ENCODE measurements around the gene PHTF1.
A peak's percentile ranks its signal among the peaks of the same experiment; 100 is the strongest.

PHTF1 gene

GRCh38 chr1:113683384-113684152 is 75.7 kb downstream of the PHTF1 start:
- Histone ChIP-seq H3K9me3 (replicated peaks in 1 of 11) (no peaks in the 10 kb centered on the region), H4K20me1 (no peaks in the 10 kb centered on the region), H3K9ac (peak overlapping the region in 4 of 11 experiments; percentile 9 to 45 (median 25); a peak in 4 of 22 replicates), H3K4me1 (peaks cover 0 to 43% (median 14%) of the 10 kb centered on the region in 10 experiments; a peak in 14 of 20 replicates), H3K4me2 (peak overlapping the region in 8 of 11 experiments; percentile 13 to 73 (median 55); a peak in 15 of 22 replicates), H3K27me3 (no peaks in the 10 kb centered on the region), H3K36me3 (peaks cover 0 to 39% (median 0%) of the 10 kb centered on the region in 11 experiments; a peak in 6 of 22 replicates), H3K4me3 (no peak overlapping the region), H3K27ac (peak overlapping the region in 8 of 11 experiments; percentile 35 to 64 (median 54); a peak in 15 of 22 replicates)
- no peak for TF ChIP-seq Cebpa-rat (IDR thresholded peaks at IDR 0.05)

GRCh38 chr1:113681596-113682337 is 77.5 kb downstream of the PHTF1 start:
- Histone ChIP-seq H3K36me3 (peaks cover 0 to 32% (median 0%) of the 10 kb centered on the region in 11 experiments; a peak in 5 of 22 replicates), H3K9me3 (replicated peaks in 1 of 11) (no peaks in the 10 kb centered on the region), H3K27ac (no peak overlapping the region), H3K27me3 (no peaks in the 10 kb centered on the region), H3K9ac (no peak overlapping the region), H3K4me2 (peak overlapping the region in 1 of 11 experiments; percentile 73; a peak in 1 of 22 replicates), H4K20me1 (no peaks in the 10 kb centered on the region), H3K4me1 (peaks cover 0 to 54% (median 14%) of the 10 kb centered on the region in 10 experiments; a peak in 14 of 20 replicates), H3K4me3 (no peak overlapping the region)
- no peak for TF ChIP-seq Cebpa-rat (IDR thresholded peaks at IDR 0.05)

- no peak overlapping the region for H3K9ac ChIP-seq
- no peaks in the 10 kb centered on the region for H3K27me3 ChIP-seq
- H3K4me1 ChIP-seq = peaks cover 0 to 50% (median 4%) of the 10 kb centered on the region in 10 experiments; a peak in 14 of 20 replicates
- H4K20me1 ChIP-seq = no peaks in the 10 kb centered on the region
- no peaks in the 10 kb centered on the region for H3K9me3 ChIP-seq (replicated peaks in 1 of 11)
- no peak overlapping the region for H3K4me2 ChIP-seq
- no peak overlapping the region for H3K27ac ChIP-seq
- no peak for TF ChIP-seq Cebpa-rat (IDR thresholded peaks at IDR 0.05)
- H3K4me3 ChIP-seq = no peak overlapping the region
- H3K36me3 ChIP-seq = peaks cover 0 to 10% (median 4%) of the 10 kb centered on the region in 11 experiments; a peak in 6 of 22 replicates
Measured at GRCh38 chr1:113678159-113678469, 81.2 kb downstream of the PHTF1 start.

GRCh38 chr1:113677250-113678158 is 81.8 kb downstream of the PHTF1 start:
- peaks cover 0 to 13% (median 6%) of the 10 kb centered on the region in 11 experiments; a peak in 11 of 22 replicates for H3K36me3 ChIP-seq
- peaks cover 0 to 43% (median 0%) of the 10 kb centered on the region in 10 experiments; a peak in 6 of 20 replicates for H3K4me1 ChIP-seq
- peak overlapping the region in 2 of 11 experiments; percentile 33 to 58; a peak in 4 of 22 replicates for H3K4me2 ChIP-seq
- no peaks in the 10 kb centered on the region for H3K9me3 ChIP-seq (replicated peaks in 1 of 11)
- TF ChIP-seq Cebpa-rat (IDR thresholded peaks at IDR 0.05) = no peak
- peak overlapping the region in 1 of 11 experiments; percentile 1; a peak in 1 of 22 replicates for H3K27ac ChIP-seq
- no peaks in the 10 kb centered on the region for H4K20me1 ChIP-seq
- no peaks in the 10 kb centered on the region for H3K27me3 ChIP-seq
- no peak overlapping the region for H3K4me3 ChIP-seq
- H3K9ac ChIP-seq = no peak overlapping the region

- Histone ChIP-seq H3K27me3 (no peaks in the 10 kb centered on the region), H3K27ac (no peak overlapping the region), H3K36me3 (peaks cover 0 to 22% (median 6%) of the 10 kb centered on the region in 11 experiments; a peak in 12 of 22 replicates), H3K4me1 (peaks cover 0 to 34% (median 0%) of the 10 kb centered on the region in 10 experiments; a peak in 6 of 20 replicates), H3K4me3 (no peak overlapping the region), H4K20me1 (no peaks in the 10 kb centered on the region), H3K4me2 (no peak overlapping the region), H3K9me3 (replicated peaks in 1 of 11) (no peaks in the 10 kb centered on the region), H3K9ac (no peak overlapping the region)
- TF ChIP-seq Cebpa-rat (IDR thresholded peaks at IDR 0.05) = no peak
Measured at GRCh38 chr1:113676524-113676923, 82.8 kb downstream of the PHTF1 start.

GRCh38 chr1:113675302-113675701 is 84.0 kb downstream of the PHTF1 start:
- peak overlapping the region in 2 of 11 experiments; percentile 14; a peak in 2 of 22 replicates for H3K4me2 ChIP-seq
- H3K9ac ChIP-seq = no peak overlapping the region
- no peaks in the 10 kb centered on the region for H3K27me3 ChIP-seq
- peak in 2 of 11 experiments; percentile 22 to 42; a peak in 1 of 22 replicates for TF ChIP-seq Cebpa-rat (IDR thresholded peaks at IDR 0.05)
- H3K27ac ChIP-seq = no peak overlapping the region
- H3K4me3 ChIP-seq = no peak overlapping the region
- H3K9me3 ChIP-seq (replicated peaks in 1 of 11) = no peaks in the 10 kb centered on the region
- peaks cover 0 to 24% (median 0%) of the 10 kb centered on the region in 10 experiments; a peak in 6 of 20 replicates for H3K4me1 ChIP-seq
- H3K36me3 ChIP-seq = peaks cover 0 to 26% (median 6%) of the 10 kb centered on the region in 11 experiments; a peak in 12 of 22 replicates
- H4K20me1 ChIP-seq = no peaks in the 10 kb centered on the region

GRCh38 chr1:113674591-113674990 is 84.7 kb downstream of the PHTF1 start:
- Histone ChIP-seq H3K4me3 (no peak overlapping the region), H3K27ac (no peak overlapping the region), H4K20me1 (no peaks in the 10 kb centered on the region), H3K9me3 (replicated peaks in 1 of 11) (no peaks in the 10 kb centered on the region), H3K4me2 (peak overlapping the region in 2 of 11 experiments; percentile 14; a peak in 1 of 22 replicates), H3K36me3 (peaks cover 0 to 26% (median 6%) of the 10 kb centered on the region in 11 experiments; a peak in 12 of 22 replicates), H3K9ac (no peak overlapping the region), H3K4me1 (peaks cover 0 to 24% (median 0%) of the 10 kb centered on the region in 10 experiments; a peak in 6 of 20 replicates), H3K27me3 (no peaks in the 10 kb centered on the region)
- TF ChIP-seq Cebpa-rat (IDR thresholded peaks at IDR 0.05) = no peak

GRCh38 chr1:113672491-113672890 is 86.8 kb downstream of the PHTF1 start:
- Histone ChIP-seq H3K9ac (no peak overlapping the region), H3K4me3 (no peak overlapping the region), H3K36me3 (peaks cover 0 to 26% (median 7%) of the 10 kb centered on the region in 11 experiments; a peak in 12 of 22 replicates), H3K27me3 (no peaks in the 10 kb centered on the region), H4K20me1 (no peaks in the 10 kb centered on the region), H3K27ac (no peak overlapping the region), H3K4me2 (no peak overlapping the region), H3K4me1 (peaks cover 0 to 20% (median 0%) of the 10 kb centered on the region in 10 experiments; a peak in 6 of 20 replicates), H3K9me3 (replicated peaks in 1 of 11) (peaks cover 0 to 9% (median 3%) of the 10 kb centered on the region in 11 experiments; a peak in 6 of 22 replicates)
- TF ChIP-seq Cebpa-rat (IDR thresholded peaks at IDR 0.05) = no peak
